ENCODE results near the gene ZNF84.

DNA sequence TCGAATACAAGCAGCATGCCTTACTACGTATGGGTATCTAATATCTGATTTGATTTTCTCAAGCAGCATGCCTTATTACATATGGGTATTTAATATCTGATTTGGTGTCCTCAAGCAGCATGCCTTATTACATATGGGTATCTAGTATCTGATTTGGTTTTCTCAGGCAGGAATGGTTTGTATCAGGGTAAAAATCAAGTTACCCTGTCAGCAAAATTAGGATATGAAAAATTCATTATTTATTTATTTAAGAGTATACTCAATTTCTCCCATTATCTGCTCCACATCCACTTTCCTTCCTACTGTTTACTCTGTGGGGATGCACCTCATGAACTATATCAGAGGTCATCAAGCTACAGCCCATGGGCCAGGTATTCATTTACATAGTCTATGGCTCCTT, 70.8 kb downstream of the ZNF84 start:
- TF ChIP-seq, protein P1, sequence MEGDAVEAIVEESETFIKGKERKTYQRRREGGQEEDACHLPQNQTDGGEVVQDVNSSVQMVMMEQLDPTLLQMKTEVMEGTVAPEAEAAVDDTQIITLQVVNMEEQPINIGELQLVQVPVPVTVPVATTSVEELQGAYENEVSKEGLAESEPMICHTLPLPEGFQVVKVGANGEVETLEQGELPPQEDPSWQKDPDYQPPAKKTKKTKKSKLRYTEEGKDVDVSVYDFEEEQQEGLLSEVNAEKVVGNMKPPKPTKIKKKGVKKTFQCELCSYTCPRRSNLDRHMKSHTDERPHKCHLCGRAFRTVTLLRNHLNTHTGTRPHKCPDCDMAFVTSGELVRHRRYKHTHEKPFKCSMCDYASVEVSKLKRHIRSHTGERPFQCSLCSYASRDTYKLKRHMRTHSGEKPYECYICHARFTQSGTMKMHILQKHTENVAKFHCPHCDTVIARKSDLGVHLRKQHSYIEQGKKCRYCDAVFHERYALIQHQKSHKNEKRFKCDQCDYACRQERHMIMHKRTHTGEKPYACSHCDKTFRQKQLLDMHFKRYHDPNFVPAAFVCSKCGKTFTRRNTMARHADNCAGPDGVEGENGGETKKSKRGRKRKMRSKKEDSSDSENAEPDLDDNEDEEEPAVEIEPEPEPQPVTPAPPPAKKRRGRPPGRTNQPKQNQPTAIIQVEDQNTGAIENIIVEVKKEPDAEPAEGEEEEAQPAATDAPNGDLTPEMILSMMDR (IDR thresholded peaks at IDR 0.05; ENCODE audit: low read depth, low read length, missing input control) = no peak
- no peak for TF ChIP-seq JUND (IDR thresholded peaks at IDR 0.05)
- TF ChIP-seq TAF1 (conservative IDR thresholded peaks at IDR 0.05) = no peak
- no peak for TF ChIP-seq YY1 (IDR thresholded peaks at IDR 0.05)
- TF ChIP-seq FOXA1 (IDR thresholded peaks at IDR 0.05) = no peak

All from liver (tissue), 3 donors.